Cardiac muscle cell (in vitro differentiated cells and primary cell): ENCODE data around the gene ASB17. TPM values are rescaled to one million over a fixed set of nuclear protein-coding genes. Genes with fewer than 3 reads are reported as not detected.

Source experiments
- DNase-seq, 2 donors: peaks; one replicate each; pipeline versions ENCODE4 v3.0.0 to v3.0.0-alpha.2; 2010 to 2017; ENCODE audit warnings: low read depth in 1 of 2, low spot score in 1 of 2
- H3K27ac ChIP-seq: fragments of 200-600 bp; sonication (generic); 2 replicates; pipeline ENCODE4 v1.5.1; 2016
- H3K27me3 ChIP-seq: fragments of 200-600 bp; sonication (generic); 2 replicates; pipeline ENCODE4 v1.6.0; 2016; ENCODE audit warnings: control low read depth
- H3K36me3 ChIP-seq: fragments of 200-600 bp; sonication (generic); 2 replicates; pipeline ENCODE4 v1.5.1; 2016; ENCODE audit warnings: control low read depth
- H3K4me1 ChIP-seq: fragments of 200-600 bp; sonication (generic); 2 replicates; pipeline ENCODE4 v1.8.1; 2017; ENCODE audit warnings: low read depth, mild to moderate bottlenecking, mixed run types
- H3K4me3 ChIP-seq: fragments of 200-600 bp; sonication (generic); 2 replicates; pipeline ENCODE4 v1.5.1; 2016; ENCODE audit warnings: mild to moderate bottlenecking
- H3K9me3 ChIP-seq: fragments of 200-600 bp; sonication (generic); 2 replicates; pipeline ENCODE4 v1.5.1; 2017; ENCODE audit warnings: low read depth, mild to moderate bottlenecking, control low read depth
- polyA plus RNA-seq: library from polyadenylated mRNA; unstranded; fragments of >200 nt; fragmentation: Nextera tagmentation; extraction: Ambion mirVana; gene quantifications from 2 replicates; pipeline ENCODE4 v1.2.1, GENCODE V29; 2016
- total RNA-seq: library from RNA; depleted of rRNA; stranded (reverse); fragments of >200 nt; gene quantifications from 2 replicates; pipeline ENCODE4 v1.2.3, GENCODE V29; 2016
- TF ChIP-seq, protein P1 (sequence below): IDR thresholded peaks from 2 replicates; pipeline ENCODE4 v1.5.1; 2012; ENCODE audit warnings: low read depth, mild to moderate bottlenecking, low read length

The ASB17 gene
- total and polyA plus RNA-seq, 2 experiments from 2014 or later: not detected

DNA sequence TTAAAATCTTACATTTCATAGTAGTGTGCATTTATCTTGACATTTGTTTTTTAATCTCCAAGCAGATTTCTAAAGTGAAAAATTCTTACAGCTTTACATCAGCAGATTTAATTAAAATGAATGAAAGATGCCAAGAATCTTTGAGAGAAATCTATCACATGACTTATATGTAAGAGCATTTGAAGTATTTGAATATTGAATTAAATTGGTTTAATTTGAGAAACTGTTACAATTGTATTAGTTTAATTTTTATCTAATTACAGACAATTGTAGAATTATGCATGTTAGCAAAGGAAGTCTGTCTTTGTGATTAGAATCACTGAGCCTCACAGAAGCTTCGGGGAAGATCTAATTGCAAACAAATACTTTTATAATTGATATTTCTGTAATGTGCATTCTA, 52.2 kb downstream of the ASB17 start:
- Histone ChIP-seq H3K4me3 (no peak overlapping the region), H3K27me3 (no peaks in the 10 kb centered on the region), H3K36me3 (no peaks in the 10 kb centered on the region), H3K4me1 (no peaks in the 10 kb centered on the region), H3K9me3 (no peaks in the 10 kb centered on the region), H3K27ac (no peak overlapping the region)
- TF ChIP-seq, protein P1, sequence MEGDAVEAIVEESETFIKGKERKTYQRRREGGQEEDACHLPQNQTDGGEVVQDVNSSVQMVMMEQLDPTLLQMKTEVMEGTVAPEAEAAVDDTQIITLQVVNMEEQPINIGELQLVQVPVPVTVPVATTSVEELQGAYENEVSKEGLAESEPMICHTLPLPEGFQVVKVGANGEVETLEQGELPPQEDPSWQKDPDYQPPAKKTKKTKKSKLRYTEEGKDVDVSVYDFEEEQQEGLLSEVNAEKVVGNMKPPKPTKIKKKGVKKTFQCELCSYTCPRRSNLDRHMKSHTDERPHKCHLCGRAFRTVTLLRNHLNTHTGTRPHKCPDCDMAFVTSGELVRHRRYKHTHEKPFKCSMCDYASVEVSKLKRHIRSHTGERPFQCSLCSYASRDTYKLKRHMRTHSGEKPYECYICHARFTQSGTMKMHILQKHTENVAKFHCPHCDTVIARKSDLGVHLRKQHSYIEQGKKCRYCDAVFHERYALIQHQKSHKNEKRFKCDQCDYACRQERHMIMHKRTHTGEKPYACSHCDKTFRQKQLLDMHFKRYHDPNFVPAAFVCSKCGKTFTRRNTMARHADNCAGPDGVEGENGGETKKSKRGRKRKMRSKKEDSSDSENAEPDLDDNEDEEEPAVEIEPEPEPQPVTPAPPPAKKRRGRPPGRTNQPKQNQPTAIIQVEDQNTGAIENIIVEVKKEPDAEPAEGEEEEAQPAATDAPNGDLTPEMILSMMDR: no peak
- DNase-seq: no peak

DNA sequence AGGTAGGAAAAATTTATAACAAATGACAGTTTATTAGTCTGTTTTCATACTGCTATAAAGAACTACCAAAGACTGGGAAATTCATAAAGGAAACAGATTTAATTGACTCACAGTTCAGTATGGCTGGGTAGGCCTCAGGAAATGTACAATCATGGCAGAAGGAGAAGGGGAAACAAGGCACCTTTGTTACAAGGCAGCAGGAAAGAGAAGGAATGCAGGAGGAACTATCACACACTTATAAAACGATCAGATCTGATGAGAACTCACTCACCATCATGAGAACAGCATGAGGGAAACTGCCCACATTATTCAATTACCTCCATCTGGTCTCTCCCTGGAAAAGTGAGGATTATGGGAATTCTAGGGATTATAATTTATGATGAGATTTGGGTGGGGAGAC, 61.3 kb downstream of the ASB17 start:
- H3K27ac ChIP-seq: no peak overlapping the region
- no peaks in the 10 kb centered on the region for H3K4me1 ChIP-seq
- no peaks in the 10 kb centered on the region for H3K27me3 ChIP-seq
- TF ChIP-seq, protein P1: no peak
- H3K4me3 ChIP-seq: no peak overlapping the region
- no peak for DNase-seq
- no peaks in the 10 kb centered on the region for H3K36me3 ChIP-seq
- no peaks in the 10 kb centered on the region for H3K9me3 ChIP-seq

Other genes starting within 250 kb of the ASB17 start
- gene ACADM, start 207.7 kb downstream of the ASB17 start, total RNA-seq: 63.3 and 65.0 TPM in 2 replicates
- 96.9 and 106 TPM in 2 replicates for gene ACADM, start 207.7 kb downstream of the ASB17 start, polyA plus RNA-seq
- 63.9 and 74.2 TPM in 2 replicates for gene RABGGTB, start 146.1 kb downstream of the ASB17 start, total RNA-seq
- gene RABGGTB, start 146.1 kb downstream of the ASB17 start, polyA plus RNA-seq: 27.7 and 37.4 TPM in 2 replicates
- 0.06 and 0.11 TPM in 2 replicates for gene MSH4, start 135.5 kb downstream of the ASB17 start, total RNA-seq
- 0.10 TPM in 1 of 2 replicates, not detected in the other for gene MSH4, start 135.5 kb downstream of the ASB17 start, polyA plus RNA-seq
- gene ST6GALNAC3, start 142.3 kb upstream of the ASB17 start, total RNA-seq: 6.6 and 10.4 TPM in 2 replicates
- gene ST6GALNAC3, start 142.3 kb upstream of the ASB17 start, polyA plus RNA-seq: 8.6 and 14.8 TPM in 2 replicates